IPS DF 19.7 (cell line): ENCODE data around the gene SMIM22.

Source experiments
- DNase-seq: peaks from one replicate; pipeline ENCODE4 v3.0.0-alpha.2; 2013; ENCODE audit warnings: low read depth, low spot score

SMIM22 gene

DNA sequence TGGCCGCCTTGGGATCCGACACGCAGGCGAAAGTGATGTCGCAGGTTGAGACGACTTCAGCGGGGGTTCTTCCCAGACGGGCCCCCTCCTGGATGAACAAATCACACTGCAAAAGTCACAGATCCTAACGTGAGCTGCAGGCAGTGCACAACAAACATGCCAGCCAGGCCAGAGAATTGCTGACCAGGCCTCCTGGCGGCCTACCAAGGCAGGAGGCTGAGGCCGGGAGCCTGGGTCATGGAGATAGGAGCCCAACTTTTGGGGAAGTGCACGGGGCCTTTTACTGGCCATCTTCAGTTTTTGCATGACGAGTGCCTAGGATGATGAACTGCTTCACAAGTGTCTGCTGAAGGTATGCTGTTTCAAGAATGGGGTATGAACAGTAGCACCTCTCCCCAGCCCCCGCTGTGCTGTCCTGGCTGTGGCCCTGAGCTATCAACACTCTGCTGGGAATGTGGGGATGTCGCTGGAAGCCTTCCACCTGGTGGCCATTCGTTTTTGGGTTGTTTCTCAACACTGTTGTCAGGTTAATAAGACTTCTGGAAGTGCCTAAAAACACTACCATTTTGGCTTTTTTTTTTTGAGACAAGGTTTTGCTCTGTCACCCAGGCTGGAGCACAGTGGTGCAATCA lies 19.5 kb downstream of the SMIM22 start:
- DNase-seq: no peak

DNA sequence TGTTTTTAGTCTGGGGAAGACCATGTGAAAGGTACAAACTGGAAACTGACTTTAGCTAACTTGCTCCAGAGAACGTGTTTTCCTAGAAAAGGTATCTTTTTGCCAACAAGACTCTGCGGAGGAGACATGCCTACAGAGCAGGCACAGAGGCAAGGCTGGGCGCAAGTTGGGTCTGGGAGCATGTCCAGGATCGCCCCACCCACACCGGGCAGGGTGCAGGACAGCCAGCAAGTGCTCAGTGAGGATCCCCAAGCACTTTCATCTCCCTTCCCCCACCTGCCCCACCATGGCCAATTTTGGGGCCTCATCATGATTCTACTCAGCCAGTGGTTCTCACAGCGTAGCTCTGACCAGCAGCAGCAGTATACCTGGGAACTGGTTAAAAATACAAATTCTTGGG lies 25.5 kb downstream of the SMIM22 start:
- no peak for DNase-seq

DNA sequence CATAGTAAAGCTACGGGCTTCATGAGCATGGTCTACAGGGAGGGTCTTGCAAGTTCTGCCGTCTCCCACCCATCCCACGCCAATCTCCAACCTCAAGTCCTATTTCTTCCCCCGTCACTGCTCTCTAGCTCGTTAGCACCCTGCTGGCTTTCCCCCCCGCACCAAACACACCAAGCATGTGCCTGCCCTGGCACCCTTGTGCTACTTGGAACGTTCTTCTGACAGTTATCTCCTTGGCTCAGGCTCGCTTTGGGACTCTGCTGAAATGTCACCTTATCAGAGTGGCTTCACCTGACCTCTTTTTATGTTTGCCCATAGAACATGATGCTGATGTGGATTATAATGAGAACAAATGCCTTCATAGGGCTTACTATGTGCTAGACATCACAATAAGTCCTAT lies 30.0 kb downstream of the SMIM22 start:
- no peak for DNase-seq

DNA sequence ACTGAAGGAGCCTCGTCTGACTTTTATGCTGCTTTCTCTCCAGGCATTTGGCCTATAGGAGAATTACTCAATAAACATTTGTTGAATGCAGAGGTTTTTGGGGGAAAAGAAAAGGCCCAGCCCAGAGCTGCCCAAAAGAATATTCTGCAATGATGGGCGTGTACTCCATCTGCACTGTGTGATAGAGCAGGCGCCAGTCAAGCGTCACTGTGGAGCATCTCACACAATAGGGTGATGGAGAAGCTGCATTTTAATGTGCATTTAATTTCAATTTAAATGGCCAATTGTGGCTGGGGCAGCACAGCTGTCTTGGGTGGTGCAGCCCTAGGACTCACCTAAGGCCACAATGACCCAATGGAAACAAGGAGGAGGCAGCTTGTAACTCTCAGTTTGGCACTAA lies 31.4 kb downstream of the SMIM22 start:
- DNase-seq: no peak

DNA sequence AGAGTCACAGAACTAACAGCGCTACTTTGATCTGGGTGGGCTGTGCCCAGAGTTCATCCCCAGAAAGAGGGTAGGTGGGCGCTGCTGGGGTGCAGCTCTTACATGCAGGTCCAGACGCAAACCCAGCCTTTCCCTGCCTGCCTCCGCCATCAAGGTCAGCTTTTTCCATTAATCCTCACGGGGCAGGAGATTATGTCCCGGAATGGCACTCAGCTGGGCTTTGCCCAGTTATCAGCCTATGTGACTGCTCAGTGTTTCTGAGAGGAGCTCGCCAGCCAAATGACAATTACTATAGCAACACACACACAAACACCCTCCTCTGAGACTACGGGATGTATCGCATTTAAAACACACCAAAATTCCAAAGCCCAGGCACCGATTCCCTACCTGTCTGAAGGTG lies 31.8 kb downstream of the SMIM22 start:
- DNase-seq: no peak

DNA sequence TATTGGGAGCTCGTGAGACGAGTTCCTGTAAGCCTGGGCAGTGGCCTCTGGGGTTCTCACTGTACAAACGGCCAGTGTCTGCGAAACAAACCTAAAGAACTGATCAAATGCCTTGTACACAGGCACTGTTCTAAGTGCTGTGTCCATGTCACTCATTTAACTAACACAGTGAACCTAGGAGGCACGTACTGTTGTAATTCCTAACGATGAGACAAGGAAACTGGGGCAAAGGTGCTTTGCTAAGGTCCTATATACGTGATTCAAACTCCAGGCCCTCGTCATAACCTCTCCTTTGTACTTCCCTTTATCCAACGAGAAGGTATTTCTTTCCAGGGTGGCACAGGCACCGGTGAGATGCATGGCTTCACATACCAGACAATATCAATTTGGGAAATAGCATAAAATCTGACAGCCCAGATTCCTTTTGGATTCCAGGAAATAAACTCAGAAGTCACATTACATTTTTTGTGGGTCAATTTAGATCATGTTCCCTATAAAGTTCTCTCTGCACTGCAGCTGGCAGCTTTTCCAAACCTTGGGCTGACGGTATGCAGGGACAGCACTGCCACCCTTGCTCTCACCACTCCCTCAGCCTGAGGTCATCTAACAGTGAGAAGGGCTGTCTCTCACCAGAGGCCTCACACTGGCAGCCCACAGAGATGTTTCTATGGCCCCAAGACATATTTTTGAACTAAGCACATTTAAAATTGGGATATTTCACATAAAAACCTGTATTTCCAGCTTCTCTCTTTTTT lies 33.6 kb downstream of the SMIM22 start:
- DNase-seq: no peak

DNA sequence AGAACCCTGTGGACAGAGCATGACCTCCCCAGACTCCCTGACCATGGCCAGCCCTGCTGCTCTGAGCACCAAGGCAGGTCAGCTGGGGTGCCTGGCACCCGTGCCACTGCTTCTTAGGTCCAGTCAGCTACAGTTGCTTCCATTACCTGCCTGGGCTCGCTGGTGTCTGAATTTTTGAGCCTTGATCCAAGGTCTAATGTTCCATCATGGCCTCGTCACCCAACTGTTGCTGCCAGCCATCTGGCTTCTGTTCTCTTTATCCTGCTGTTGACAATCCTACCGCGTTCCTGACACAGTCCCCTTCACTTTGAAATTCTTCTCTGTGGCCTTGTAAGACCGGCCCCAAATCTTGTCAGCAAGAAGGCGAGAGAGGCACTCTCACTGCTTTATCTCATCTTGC lies 35.2 kb downstream of the SMIM22 start:
- DNase-seq: no peak

DNA sequence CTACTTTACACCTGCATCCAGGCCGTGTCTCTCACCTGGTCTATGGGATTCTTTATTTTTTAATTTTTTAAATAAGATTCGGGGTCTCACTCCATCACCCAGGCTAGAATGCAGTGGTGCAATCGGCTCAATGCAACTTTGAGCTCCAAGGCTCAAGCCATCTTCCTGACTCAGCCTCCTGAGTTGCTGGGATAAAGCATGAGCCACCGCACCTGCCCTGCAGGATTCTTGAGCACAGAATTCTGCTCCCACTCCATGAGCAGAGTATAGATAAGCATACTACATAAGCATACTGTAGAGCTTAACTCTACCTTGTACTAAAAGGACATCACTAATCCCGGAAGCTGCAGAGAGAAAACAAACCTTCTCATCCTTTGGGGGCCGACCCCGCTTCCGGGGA lies 36.4 kb downstream of the SMIM22 start:
- DNase-seq: no peak

DNA sequence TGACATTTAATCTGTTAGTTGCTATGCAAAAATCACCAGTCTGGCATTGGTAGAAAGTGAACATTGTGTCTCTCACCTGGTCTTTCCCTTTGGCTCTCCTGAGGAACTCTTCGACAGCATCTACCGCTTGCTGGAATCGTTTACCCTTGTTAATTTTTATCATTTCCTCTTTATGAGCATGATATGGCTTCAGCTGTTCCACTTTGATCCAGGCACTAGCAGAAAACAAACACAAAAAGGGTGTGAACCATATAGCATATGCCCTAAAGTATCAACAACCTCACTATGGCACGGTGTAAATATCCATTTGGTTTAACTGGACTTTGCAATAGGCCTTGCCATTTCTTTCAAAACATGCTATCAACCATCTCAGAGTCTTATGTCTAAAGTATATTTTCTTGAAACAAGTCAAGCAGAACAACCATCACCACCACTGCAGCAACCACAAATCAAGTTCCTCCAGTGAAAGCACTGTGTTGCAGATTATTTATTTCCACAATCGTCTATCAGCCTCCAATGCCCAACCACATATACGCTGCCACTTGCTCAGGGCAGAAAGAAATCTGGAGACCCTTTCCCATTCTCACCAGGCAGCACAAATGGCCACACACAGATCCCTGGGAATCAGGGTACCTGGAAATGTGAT lies 37.7 kb downstream of the SMIM22 start:
- DNase-seq: no peak

DNA sequence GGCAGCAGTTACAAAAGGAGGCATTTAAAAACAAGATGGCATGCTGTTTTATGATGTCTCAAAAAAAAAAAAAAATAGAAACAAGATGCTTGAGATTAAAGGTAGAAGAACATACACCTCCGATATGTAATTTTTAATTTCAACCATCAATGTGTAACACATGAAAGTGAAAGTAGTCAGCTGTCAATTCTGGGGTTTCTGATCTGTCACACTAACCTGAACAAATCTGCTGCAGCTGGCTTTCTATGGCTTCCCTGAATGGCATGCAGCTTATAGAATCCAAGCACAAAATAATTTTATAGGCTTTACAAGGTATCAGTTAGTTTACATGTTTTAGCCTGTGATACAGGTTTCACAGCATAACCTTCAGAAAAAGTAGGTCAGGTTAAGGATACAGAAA lies 38.4 kb downstream of the SMIM22 start:
- no peak for DNase-seq

DNA sequence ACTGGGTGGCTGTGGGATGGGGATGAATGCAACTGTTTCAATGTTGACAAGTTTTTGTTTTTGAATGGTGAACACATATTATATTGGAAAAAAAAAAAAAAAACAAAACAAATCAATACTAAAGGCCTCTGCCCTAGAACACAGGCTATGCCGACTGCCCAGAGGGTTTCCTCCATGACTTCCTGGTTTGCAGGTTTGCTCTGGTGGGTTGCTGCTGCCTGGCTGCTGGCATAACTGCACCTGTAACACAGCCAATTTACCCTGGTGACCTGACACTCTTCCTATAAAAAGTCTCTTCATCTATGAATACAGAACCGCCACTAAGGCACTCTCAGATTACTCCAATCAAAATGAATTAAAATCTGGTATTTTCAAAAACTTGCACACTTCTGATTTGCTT lies 41.6 kb downstream of the SMIM22 start:
- no peak for DNase-seq

DNA sequence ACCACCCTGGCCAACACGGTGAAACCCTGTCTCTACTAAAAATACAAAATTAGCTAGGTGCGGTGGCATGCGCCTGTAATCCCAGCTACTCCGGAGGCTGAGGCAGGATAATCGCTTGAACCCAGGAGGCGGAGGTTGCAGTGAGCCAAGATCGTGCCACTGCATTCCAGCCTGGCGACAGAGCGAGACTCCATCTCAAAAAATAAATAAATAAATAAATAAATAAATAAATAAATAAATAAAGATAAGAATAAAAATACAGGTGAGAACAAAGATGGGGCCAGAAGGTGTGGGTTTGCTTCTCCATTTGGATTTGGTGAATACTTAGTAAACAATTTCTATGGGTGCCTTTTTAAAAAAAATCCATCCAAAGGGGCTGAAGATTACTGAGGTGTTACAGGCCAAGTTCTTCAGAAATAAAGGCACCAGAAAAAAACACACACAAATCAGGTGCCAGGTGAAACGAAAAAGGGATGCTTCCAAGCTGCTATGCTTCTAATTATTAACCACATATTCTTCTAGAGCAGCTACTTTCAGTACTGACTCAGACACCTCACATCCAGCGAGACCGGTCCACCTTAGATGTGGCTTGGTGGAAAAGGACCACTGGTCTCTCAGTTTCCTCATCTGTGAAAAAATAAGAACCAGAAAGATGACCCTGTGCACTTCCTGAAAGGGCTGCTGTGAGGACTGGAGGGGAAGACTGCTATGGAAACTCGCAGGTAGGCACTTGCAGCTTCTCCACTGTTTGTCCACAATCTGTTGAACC lies 42.7 kb downstream of the SMIM22 start:
- DNase-seq: no peak

DNA sequence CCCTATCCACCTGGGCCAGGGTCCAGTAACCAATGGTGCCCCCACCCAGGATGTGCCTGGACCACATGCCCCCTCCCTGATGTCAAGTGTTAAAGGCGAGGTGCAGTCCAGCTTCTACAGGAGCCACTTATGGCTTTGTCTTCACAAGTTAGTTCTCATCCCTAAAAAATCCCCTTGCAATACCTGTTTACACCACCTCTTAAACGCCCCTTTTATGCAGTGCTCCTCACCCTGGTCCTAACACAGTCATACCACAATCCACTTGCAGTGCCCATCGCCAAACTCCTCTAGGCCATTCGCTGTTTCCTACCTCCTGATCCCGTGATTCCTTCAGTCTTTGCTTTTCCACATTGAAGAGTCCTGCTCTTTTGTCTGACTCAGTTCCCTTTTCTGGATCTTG lies 44.8 kb downstream of the SMIM22 start:
- no peak for DNase-seq

DNA sequence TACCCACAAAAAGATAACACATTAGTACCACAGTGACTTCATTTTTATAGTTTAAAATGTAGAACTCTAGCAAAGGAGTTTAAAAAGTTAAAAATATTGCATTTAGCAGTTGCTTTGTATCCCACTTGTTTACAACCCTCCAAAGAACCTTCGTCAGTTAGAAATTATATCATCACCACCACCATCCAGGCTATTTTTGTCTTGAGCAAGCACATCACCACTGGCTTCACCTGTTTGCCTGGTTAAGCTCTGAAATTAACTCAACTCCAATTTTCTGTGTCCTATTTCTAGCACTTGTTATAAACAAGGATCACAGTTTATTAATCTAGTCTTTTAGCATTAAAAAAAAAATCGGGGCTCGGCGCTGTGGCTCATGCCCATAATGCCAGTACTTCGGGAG lies 45.8 kb downstream of the SMIM22 start:
- no peak for DNase-seq
